ENCODE data around the gene GRAP.
A peak's percentile ranks its signal among the peaks of the same experiment; 100 is the strongest.
"Not testable (repeated sequence)": the region's sequence is repeated elsewhere in the genome, so short reads cannot be mapped to it uniquely, and the experiment has no call there.

The GRAP gene

DNA sequence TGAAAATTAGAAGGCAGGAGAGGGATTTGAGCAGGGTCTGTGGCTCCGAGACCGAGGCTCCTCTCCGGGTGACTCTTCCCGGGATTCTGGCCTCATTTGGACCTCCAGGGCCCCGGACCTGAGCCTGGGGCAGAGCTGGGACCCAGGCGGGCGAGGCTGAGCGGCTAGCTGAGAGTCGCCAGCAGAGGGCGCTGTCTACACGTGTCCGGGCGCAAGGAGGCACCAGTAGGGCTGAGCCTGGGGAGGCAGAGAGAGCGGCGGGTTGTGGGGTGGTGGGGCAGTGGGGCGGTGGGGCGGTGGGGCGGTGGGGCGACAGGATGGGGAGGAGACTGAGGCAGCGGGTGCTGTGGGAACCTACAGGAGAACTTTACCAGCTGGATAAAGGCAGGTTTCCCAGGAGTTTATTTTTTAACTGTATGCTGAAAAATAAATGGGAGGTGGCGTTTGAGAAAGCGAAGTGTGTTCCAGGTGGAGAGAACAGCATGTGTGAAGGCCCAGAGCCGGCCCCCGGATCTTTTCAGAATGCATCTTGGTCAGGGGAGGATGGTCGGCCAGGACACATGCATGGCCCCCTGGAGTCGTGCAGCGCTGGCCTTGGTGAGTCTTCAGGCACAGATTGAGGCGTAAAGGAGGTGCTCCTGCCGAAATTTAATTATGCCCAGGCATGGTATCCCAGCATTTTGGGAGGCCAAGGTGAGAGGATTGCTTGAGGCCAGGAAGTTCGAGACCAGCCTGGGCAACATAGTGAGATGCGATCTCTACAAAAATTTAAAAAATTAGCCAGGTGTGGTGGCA lies 29.8 kb upstream of the GRAP start:
- POLR2A ChIA-PET: not testable (repeated sequence)

DNA sequence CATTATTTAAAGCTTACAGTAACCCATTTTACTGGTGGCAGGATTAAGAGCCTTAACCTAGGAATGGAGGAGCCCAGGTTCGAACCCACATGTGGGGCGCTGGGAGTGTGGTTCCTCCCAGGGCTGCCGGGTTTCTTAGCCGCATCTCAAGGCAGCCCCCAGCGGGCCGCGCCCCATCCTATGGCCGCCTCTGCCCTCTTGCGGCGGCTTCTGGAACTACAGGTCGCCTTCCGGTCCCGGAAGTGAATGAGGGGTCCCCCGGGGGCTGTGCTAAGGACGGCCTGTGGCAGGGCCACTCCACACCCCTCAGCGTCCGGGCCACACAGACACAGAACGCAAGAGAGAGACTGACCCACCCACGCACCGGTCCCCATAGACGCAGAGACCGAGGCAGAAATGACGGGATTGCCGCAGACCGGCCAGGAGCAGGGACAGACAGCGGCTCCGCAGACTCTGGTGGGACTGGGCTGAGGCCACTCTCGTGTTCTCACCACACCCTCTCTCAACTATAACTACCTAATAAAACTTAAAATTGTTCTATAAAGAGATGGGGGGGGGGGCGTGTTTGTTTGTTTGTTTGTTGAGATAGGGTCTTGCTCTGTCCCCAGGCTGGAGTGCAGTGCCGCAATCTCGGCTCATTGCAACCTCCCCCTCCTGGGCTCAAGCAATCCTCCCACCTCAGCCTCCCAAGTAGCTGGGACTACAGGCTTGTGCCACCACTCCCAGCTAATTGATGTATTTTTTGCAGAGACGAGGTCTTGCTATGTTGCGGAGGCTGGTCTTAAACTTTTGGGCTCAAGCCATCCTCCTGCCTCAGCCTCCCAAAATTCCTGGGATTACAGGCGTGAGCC lies 23.8 kb upstream of the GRAP start:
- H3K4me3 ChIP-seq (ENCODE audit: low read depth, low read length); POLR2A ChIA-PET; H3K36me3 ChIP-seq (ENCODE audit: control insufficient read depth in 2 of 2, insufficient read depth in 1 of 2, low read length in 2 of 2); CTCF ChIA-PET; H3K9me3 ChIP-seq (ENCODE audit: control insufficient read depth, insufficient read depth, low read depth, low read length); H3K4me1 ChIP-seq (ENCODE audit: control insufficient read depth, insufficient read depth, low read length); H3K27ac ChIP-seq (ENCODE audit: extremely low read depth, low read depth, low read length): not testable (repeated sequence)

More for the DNA sequence above, 29.8 kb upstream of the GRAP start:
- CTCF ChIA-PET; H3K36me3 ChIP-seq (ENCODE audit: control insufficient read depth in 2 of 2, insufficient read depth in 1 of 2, low read length in 2 of 2); H3K9me3 ChIP-seq (ENCODE audit: control insufficient read depth, insufficient read depth, low read depth, low read length); H3K4me3 ChIP-seq (ENCODE audit: low read depth, low read length); H3K4me1 ChIP-seq (ENCODE audit: control insufficient read depth, insufficient read depth, low read length); H3K27ac ChIP-seq (ENCODE audit: extremely low read depth, low read depth, low read length): not testable (repeated sequence)
- TF ChIP-seq ZNF623 (tag by site-specific recombination; IDR thresholded peaks at IDR 0.05): peak; percentile 21; the same call in 1 of the 2 replicates

DNA sequence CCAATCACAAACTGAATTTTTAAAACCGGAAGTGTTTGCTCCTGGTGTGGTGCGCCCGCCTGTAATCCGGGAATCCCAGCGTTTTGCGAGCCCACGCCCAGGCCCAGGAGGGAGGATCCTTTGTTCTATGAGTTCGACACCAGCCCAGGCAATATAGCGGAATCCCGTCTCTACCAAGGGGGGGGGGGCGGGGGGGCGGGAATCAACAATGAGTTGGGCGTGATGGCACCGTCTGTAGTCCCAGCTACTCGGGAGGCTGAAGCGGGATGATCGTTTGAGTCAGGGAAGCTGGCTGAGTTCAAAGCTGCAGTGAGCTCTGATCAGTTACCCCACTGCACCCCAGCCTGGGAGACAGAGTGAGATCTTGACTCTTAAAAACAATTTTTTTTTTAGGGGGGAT lies 17.6 kb upstream of the GRAP start:
- H3K36me3 ChIP-seq (ENCODE audit: control insufficient read depth in 2 of 2, insufficient read depth in 1 of 2, low read length in 2 of 2); H3K4me1 ChIP-seq (ENCODE audit: control insufficient read depth, insufficient read depth, low read length); H3K27ac ChIP-seq (ENCODE audit: extremely low read depth, low read depth, low read length); H3K4me3 ChIP-seq (ENCODE audit: low read depth, low read length); CTCF ChIA-PET; H3K9me3 ChIP-seq (ENCODE audit: control insufficient read depth, insufficient read depth, low read depth, low read length): not testable (repeated sequence)
- POLR2A ChIA-PET: interaction anchor here (0.6 to 0.7 kb wide), 6 partner anchors 54 to 491 kb away, joined by 3 to 8 read pairs (median 3); partner anchors contain the start of gene MAPK7

DNA sequence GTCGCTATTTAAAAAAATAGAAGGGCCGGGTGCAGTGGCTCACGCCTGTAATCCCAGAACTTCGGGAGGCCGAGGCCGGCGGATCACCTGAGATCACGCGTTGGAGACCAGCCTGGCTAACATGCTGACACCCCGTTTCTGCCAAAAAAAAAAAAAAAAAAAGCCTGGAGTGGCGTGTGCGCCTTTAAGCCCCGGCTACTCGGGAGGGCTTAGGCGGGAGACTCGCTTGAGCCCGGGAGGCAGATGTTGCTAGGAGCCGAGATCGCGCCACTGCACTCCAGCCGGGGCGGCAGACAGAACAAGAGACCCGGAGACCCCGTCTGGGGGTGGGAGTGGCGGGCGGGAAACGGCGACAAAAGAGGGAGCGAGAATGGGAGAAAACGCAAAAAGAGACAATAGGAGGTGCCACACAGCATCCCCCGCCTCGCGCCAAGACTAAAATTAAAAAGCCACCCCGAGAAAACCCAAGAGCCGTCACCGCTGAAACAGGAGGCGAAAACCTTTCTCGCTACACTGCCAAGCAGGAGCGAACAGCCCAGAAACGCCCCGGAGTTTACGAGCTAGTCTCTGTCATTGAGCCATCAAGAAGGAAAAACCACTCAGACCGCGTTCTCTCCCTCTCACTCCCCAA lies 16.7 kb upstream of the GRAP start:
- POLR2A ChIA-PET: interaction anchor here (0.6 kb wide), 4 partner anchors 66 to 315 kb away, joined by 3 to 8 read pairs (median 3); partner anchors contain the start of gene MAPK7
- H3K9me3 ChIP-seq (ENCODE audit: control insufficient read depth, insufficient read depth, low read depth, low read length); H3K4me3 ChIP-seq (ENCODE audit: low read depth, low read length); H3K4me1 ChIP-seq (ENCODE audit: control insufficient read depth, insufficient read depth, low read length); CTCF ChIA-PET; H3K36me3 ChIP-seq (ENCODE audit: control insufficient read depth in 2 of 2, insufficient read depth in 1 of 2, low read length in 2 of 2): not testable (repeated sequence)
- H3K27ac ChIP-seq (ENCODE audit: extremely low read depth, low read depth, low read length): peak overlapping the region; percentile 46; the same call in 1 of the 2 replicates
- TF ChIP-seq ZSCAN23 (tag by site-specific recombination; IDR thresholded peaks at IDR 0.05): peak; percentile 99
- TF ChIP-seq ZBTB21 (tag by site-specific recombination; IDR thresholded peaks at IDR 0.05): 0 out of 2 replicates have a peak, but pooled peaks have one; percentile 43
- TF ChIP-seq, protein P1, sequence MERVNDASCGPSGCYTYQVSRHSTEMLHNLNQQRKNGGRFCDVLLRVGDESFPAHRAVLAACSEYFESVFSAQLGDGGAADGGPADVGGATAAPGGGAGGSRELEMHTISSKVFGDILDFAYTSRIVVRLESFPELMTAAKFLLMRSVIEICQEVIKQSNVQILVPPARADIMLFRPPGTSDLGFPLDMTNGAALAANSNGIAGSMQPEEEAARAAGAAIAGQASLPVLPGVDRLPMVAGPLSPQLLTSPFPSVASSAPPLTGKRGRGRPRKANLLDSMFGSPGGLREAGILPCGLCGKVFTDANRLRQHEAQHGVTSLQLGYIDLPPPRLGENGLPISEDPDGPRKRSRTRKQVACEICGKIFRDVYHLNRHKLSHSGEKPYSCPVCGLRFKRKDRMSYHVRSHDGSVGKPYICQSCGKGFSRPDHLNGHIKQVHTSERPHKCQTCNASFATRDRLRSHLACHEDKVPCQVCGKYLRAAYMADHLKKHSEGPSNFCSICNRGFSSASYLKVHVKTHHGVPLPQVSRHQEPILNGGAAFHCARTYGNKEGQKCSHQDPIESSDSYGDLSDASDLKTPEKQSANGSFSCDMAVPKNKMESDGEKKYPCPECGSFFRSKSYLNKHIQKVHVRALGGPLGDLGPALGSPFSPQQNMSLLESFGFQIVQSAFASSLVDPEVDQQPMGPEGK (tag by site-specific recombination; IDR thresholded peaks at IDR 0.05): peak; percentile 90
- peak; percentile 90 for TF ChIP-seq ZNF629 (tag by site-specific recombination; IDR thresholded peaks at IDR 0.05)
- peak; percentile 61 for TF ChIP-seq ZNF837 (tag by site-specific recombination; IDR thresholded peaks at IDR 0.05)
- TF ChIP-seq, protein P2, sequence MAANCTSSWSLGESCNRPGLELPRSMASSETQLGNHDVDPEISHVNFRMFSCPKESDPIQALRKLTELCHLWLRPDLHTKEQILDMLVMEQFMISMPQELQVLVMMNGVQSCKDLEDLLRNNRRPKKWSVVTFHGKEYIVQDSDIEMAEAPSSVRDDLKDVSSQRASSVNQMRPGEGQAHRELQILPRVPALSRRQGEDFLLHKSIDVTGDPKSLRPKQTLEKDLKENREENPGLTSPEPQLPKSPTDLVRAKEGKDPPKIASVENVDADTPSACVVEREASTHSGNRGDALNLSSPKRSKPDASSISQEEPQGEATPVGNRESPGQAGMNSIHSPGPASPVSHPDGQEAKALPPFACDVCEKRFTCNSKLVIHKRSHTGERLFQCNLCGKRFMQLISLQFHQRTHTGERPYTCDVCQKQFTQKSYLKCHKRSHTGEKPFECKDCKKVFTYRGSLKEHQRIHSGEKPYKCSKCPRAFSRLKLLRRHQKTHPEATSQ (tag by site-specific recombination; IDR thresholded peaks at IDR 0.05): 0 out of 2 replicates have a peak, but pooled peaks have one; percentile 58
- peak; percentile 95 for TF ChIP-seq ZBTB20 (tag by site-specific recombination; IDR thresholded peaks at IDR 0.05)
- TF ChIP-seq GFI1B (tag by site-specific recombination; IDR thresholded peaks at IDR 0.05): peak; percentile 88
- TF ChIP-seq, protein P3, sequence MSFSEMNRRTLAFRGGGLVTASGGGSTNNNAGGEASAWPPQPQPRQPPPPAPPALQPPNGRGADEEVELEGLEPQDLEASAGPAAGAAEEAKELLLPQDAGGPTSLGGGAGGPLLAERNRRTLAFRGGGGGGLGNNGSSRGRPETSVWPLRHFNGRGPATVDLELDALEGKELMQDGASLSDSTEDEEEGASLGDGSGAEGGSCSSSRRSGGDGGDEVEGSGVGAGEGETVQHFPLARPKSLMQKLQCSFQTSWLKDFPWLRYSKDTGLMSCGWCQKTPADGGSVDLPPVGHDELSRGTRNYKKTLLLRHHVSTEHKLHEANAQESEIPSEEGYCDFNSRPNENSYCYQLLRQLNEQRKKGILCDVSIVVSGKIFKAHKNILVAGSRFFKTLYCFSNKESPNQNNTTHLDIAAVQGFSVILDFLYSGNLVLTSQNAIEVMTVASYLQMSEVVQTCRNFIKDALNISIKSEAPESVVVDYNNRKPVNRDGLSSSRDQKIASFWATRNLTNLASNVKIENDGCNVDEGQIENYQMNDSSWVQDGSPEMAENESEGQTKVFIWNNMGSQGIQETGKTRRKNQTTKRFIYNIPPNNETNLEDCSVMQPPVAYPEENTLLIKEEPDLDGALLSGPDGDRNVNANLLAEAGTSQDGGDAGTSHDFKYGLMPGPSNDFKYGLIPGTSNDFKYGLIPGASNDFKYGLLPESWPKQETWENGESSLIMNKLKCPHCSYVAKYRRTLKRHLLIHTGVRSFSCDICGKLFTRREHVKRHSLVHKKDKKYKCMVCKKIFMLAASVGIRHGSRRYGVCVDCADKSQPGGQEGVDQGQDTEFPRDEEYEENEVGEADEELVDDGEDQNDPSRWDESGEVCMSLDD (tag by site-specific recombination; IDR thresholded peaks at IDR 0.05): peak; percentile 74
- TF ChIP-seq ZNF24 (tag by site-specific recombination; IDR thresholded peaks at IDR 0.05): peak; percentile 89
- TF ChIP-seq, protein P4, sequence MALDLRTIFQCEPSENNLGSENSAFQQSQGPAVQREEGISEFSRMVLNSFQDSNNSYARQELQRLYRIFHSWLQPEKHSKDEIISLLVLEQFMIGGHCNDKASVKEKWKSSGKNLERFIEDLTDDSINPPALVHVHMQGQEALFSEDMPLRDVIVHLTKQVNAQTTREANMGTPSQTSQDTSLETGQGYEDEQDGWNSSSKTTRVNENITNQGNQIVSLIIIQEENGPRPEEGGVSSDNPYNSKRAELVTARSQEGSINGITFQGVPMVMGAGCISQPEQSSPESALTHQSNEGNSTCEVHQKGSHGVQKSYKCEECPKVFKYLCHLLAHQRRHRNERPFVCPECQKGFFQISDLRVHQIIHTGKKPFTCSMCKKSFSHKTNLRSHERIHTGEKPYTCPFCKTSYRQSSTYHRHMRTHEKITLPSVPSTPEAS (tag by site-specific recombination; IDR thresholded peaks at IDR 0.05): 0 out of 2 replicates have a peak, but pooled peaks have one; percentile 32
- TF ChIP-seq ZNF677 (tag by site-specific recombination; IDR thresholded peaks at IDR 0.05): peak; percentile 78; the same call in 1 of the 2 replicates
- TF ChIP-seq KLF1 (tag by site-specific recombination; IDR thresholded peaks at IDR 0.05): peak; percentile 60
- TF ChIP-seq GLIS2 (tag by site-specific recombination; IDR thresholded peaks at IDR 0.05): peak; percentile 95
- TF ChIP-seq YY2 (tag by site-specific recombination; IDR thresholded peaks at IDR 0.05): 0 out of 2 replicates have a peak, but pooled peaks have one; percentile 71

All from HEK293 (cell line).